GM12878 (cell line): ENCODE measurements around the gene CNOT6L. TPM values are rescaled to one million over a fixed set of nuclear protein-coding genes. Genes with fewer than 3 reads are reported as not detected.

Experiments
- ATAC-seq: fragments of 200-7000 bp; cut with Tn5 transposase; 3 replicates; pipeline ENCODE4 v1.9.1; 2020; ENCODE audit warnings: mild to moderate bottlenecking, moderate library complexity
- BruUV-seq: library from RNA; stranded (reverse); fragments of 400-500 nt; replicated peaks from 2 replicates; lab custom pipeline; 2021; lab: Mats Ljungman, UMichigan
- CTCF ChIA-PET: fragments of 300-600 bp; sonication (Branson Sonifier 250); formaldehyde crosslinking; extraction: SDS; loops from one replicate; lab custom pipeline; 2021; ENCODE audit warnings: inconsistent platforms; lab: Yijun Ruan, JAX
- POLR2A ChIA-PET: fragments of 350-600 bp; formaldehyde crosslinking; extraction: SDS; loops from one replicate; lab custom pipeline; 2021; ENCODE audit warnings: inconsistent platforms; lab: Charles Lee
- RAD21 ChIA-PET: fragments of 300-600 bp; sonication (Branson Sonifier 250); formaldehyde crosslinking; loops from one replicate; lab custom pipeline; 2023; ENCODE audit warnings: antibody characterized with exemption; ENCODE audit not compliant: unreplicated experiment; lab: Charles Lee
- SMC1A ChIA-PET: fragments of 300-600 bp; sonication (Branson Sonifier 250); formaldehyde crosslinking; loops from one replicate; lab custom pipeline; 2023; ENCODE audit not compliant: unreplicated experiment, uncharacterized antibody; lab: Charles Lee
- DNase-seq: peaks from one replicate; pipeline ENCODE4 v3.0.0-alpha.2; 2011; ENCODE audit warnings: low read depth, low spot score
- FAIRE-seq: peaks from 3 replicates; lab custom pipeline; 2011; peaks lifted over from hg19 to GRCh38; lab: Jason Lieb, UNC
- H2AFZ ChIP-seq: 2 replicates; pipeline ENCODE4 v1.6.0; 2011; ENCODE audit warnings: low read depth, low read length, control low read depth; ENCODE audit not compliant: control insufficient read depth
- H3K27ac ChIP-seq: 2 replicates; pipeline ENCODE4 v1.5.1; 2011; ENCODE audit warnings: control low read depth; ENCODE audit not compliant: control insufficient read depth, insufficient read depth
- H3K27me3 ChIP-seq, 2 experiments: replicated peaks in 1 of 2; 2 replicates each; pipeline versions ENCODE4 v1.6.0 to v1.6.1; 2011; ENCODE audit warnings: low read length in 1 of 2; ENCODE audit not compliant: control insufficient read depth in 2 of 2, insufficient read depth in 2 of 2
- H3K36me3 ChIP-seq, 2 experiments: 2 replicates each; pipeline ENCODE4 v1.5.1; 2011; ENCODE audit warnings: low read length in 1 of 2; ENCODE audit not compliant: control insufficient read depth in 2 of 2, insufficient read depth in 2 of 2
- H3K4me1 ChIP-seq: 2 replicates; pipeline ENCODE4 v1.6.1; 2011; ENCODE audit warnings: mild to moderate bottlenecking, low read length, moderate library complexity, mixed read lengths; ENCODE audit not compliant: control insufficient read depth, insufficient read depth
- H3K4me2 ChIP-seq: 2 replicates; pipeline ENCODE4 v1.6.0; 2011; ENCODE audit warnings: control low read depth; ENCODE audit not compliant: control insufficient read depth, insufficient read depth
- H3K4me3 ChIP-seq: fragments of 200-600 bp; sonication (generic); 2 replicates; pipeline ENCODE4 v1.5.1; 2016
- H3K79me2 ChIP-seq: 2 replicates; pipeline ENCODE4 v1.6.0; 2011; ENCODE audit warnings: low read length; ENCODE audit not compliant: control insufficient read depth, insufficient read depth
- H3K9ac ChIP-seq: 2 replicates; pipeline ENCODE4 v1.8.0; 2011; ENCODE audit warnings: low read length, control low read depth, mixed read lengths; ENCODE audit not compliant: control insufficient read depth, insufficient read depth
- H3K9me3 ChIP-seq: replicated peaks from 3 replicates; pipeline ENCODE4 v1.5.1; 2011; ENCODE audit warnings: mild to moderate bottlenecking, low read length; ENCODE audit not compliant: control insufficient read depth, insufficient read depth
- H4K20me1 ChIP-seq: 2 replicates; pipeline ENCODE4 v1.6.0; 2011; ENCODE audit not compliant: control insufficient read depth, insufficient read depth
- BCL11A ChIP-seq: IDR thresholded peaks from 2 replicates; pipeline ENCODE4 v1.6.1; 2011; ENCODE audit warnings: low read depth, low read length
- BCL3 ChIP-seq: IDR thresholded peaks from 2 replicates; pipeline ENCODE4 v1.6.1; 2011; ENCODE audit warnings: borderline replicate concordance, low read depth, mild to moderate bottlenecking, moderate library complexity, low read length; ENCODE audit not compliant: insufficient read depth, poor library complexity, severe bottlenecking
- CBFB ChIP-seq: IDR thresholded peaks from 2 replicates; pipeline ENCODE4 v1.6.1; 2016; ENCODE audit warnings: antibody characterized with exemption, low read depth
- CHD2 ChIP-seq: IDR thresholded peaks from 2 replicates; pipeline ENCODE4 v1.6.1; 2011; ENCODE audit warnings: low read depth, low read length, improper control_type of control experiment, borderline replicate concordance
- CHD4 ChIP-seq: fragments of 200-600 bp; sonication (generic); IDR thresholded peaks from 2 replicates; pipeline ENCODE4 v1.6.1; 2016; ENCODE audit warnings: mild to moderate bottlenecking
- FOXK2 ChIP-seq: fragments of 450-650 bp; IDR thresholded peaks from 2 replicates; pipeline ENCODE4 v1.6.1; 2017; ENCODE audit warnings: mild to moderate bottlenecking, moderate library complexity
- GATAD2B ChIP-seq: fragments of 450-650 bp; conservative IDR thresholded peaks from 2 replicates; pipeline ENCODE4 v1.6.1; 2017; ENCODE audit warnings: low read depth, mild to moderate bottlenecking, moderate library complexity
- HDAC2 ChIP-seq: fragments of 200-600 bp; sonication (generic); IDR thresholded peaks from 2 replicates; pipeline ENCODE4 v1.6.1; 2017
- LARP7 ChIP-seq: fragments of 450-650 bp; IDR thresholded peaks from 2 replicates; pipeline ENCODE4 v1.6.1; 2017; ENCODE audit warnings: mild to moderate bottlenecking
- MAX ChIP-seq: IDR thresholded peaks from 2 replicates; pipeline ENCODE4 v1.6.1; 2012; ENCODE audit warnings: low read depth, low read length, improper control_type of control experiment
- PAX5 ChIP-seq: IDR thresholded peaks from 2 replicates; pipeline ENCODE4 v1.6.1; 2011; ENCODE audit warnings: low read depth, low read length, borderline replicate concordance
- POLR2A ChIP-seq: IDR thresholded peaks from 2 replicates; pipeline ENCODE4 v1.6.1; 2011; ENCODE audit warnings: low read depth, mild to moderate bottlenecking, low read length
- SMARCA5 ChIP-seq: fragments of 450-650 bp; IDR thresholded peaks from 2 replicates; pipeline ENCODE4 v1.6.1; 2017; ENCODE audit warnings: mild to moderate bottlenecking
- SP1 ChIP-seq: IDR thresholded peaks from one replicate; pipeline ENCODE4 v1.6.1; 2011; ENCODE audit warnings: low read depth, low read length
- SPI1 ChIP-seq: IDR thresholded peaks from 2 replicates; pipeline ENCODE4 v1.6.1; 2011; ENCODE audit warnings: low read depth, mild to moderate bottlenecking, low read length, moderate library complexity, borderline replicate concordance; ENCODE audit not compliant: insufficient read depth
- SREBF1 ChIP-seq: IDR thresholded peaks from 2 replicates; pipeline ENCODE4 v1.6.1; 2012; ENCODE audit warnings: mild to moderate bottlenecking, low read length
- WRNIP1 ChIP-seq: IDR thresholded peaks from 2 replicates; pipeline ENCODE4 v1.6.1; 2011; ENCODE audit warnings: low read depth, low read length, improper control_type of control experiment, borderline replicate concordance
- ZBTB33 ChIP-seq: fragments of 450-650 bp; IDR thresholded peaks from 2 replicates; pipeline ENCODE4 v1.6.1; 2017; ENCODE audit warnings: mild to moderate bottlenecking
- ZNF207 ChIP-seq: fragments of 450-650 bp; IDR thresholded peaks from 2 replicates; pipeline ENCODE4 v1.6.1; 2014; ENCODE audit warnings: antibody characterized with exemption, mild to moderate bottlenecking, borderline replicate concordance
- WGBS: methylation state at CpG from one replicate; pipeline ENCODE4 v1.1.6; 2016; ENCODE audit warnings: low lambda C conversion rate; ENCODE audit not compliant: insufficient replicate concordance, insufficient coverage; ENCODE audit errors: missing lambda C conversion rate; 5-methylcytosine and 5-hydroxymethylcytosine counted together
- in situ Hi-C: fragments of 300-500 bp; cut with MboI; formaldehyde crosslinking; loops from 9 replicates; pipeline ENCODE4 v1.14.3; 2018; ENCODE audit warnings: mixed read lengths
- intact Hi-C: fragments of 100-400 bp; cut with micrococcal nuclease; formaldehyde crosslinking; loops from one replicate; pipeline ENCODE4 v1.14.2; 2022; ENCODE audit not compliant: unreplicated experiment
- polyA plus RNA-seq, 11 experiments: library from polyadenylated mRNA; depleted of rRNA in 4 of 11; unstranded in 6 of 11; stranded (reverse) in 5 of 11; fragments of >200 nt; fragmentation: Nextera tagmentation in 4 of 11; fragmentation: Illumina TruSeq in 1 of 11; extraction: Ambion mirVana in 4 of 11; extraction: Trizol in 1 of 11; gene quantifications; 1 replicate in 1 of 11; 2 replicates in 10 of 11; pipeline versions ENCODE4 v1.2.1 to v1.2.3, GENCODE V29; 2011 to 2016; ENCODE audit warnings: inconsistent platforms in 2 of 11, missing spikeins in 2 of 11, low read depth in 1 of 11
- total RNA-seq, 4 experiments: library from RNA; depleted of rRNA in 3 of 4; stranded (reverse); fragments of >200 nt in 3 of 4; fragmentation: Illumina TruSeq in 1 of 4; extraction: Trizol in 1 of 4; gene quantifications; 2 replicates each; pipeline versions ENCODE4 v1.2.1 to v1.2.3, GENCODE V29; 2013 to 2021

CNOT6L gene
- total and polyA plus RNA-seq, 10 of the 15 experiments (the other 5 are each of a cell fraction or from before 2014, with no cell fraction given) = 1.1 to 10.0 (median 3.0) TPM

- RAD21 ChIA-PET = interaction anchor here (1.5 kb wide), 1 partner anchor 30 kb away, joined by 3 read pairs; no protein-coding TSS in a partner anchor
- Histone ChIP-seq H3K27me3 (no peaks in the 10 kb centered on the region), H3K79me2 (no peaks in the 10 kb centered on the region), H3K9me3 (no peaks in the 10 kb centered on the region), H3K4me2 (no peak overlapping the region), H3K36me3 (no peaks in the 10 kb centered on the region), H3K27ac (no peak overlapping the region), H3K4me1 (no peaks in the 10 kb centered on the region), H3K9ac (no peak overlapping the region), H2AFZ (no peak overlapping the region), H4K20me1 (no peaks in the 10 kb centered on the region), H3K4me3 (no peak overlapping the region)
- ATAC-seq (no peak), FAIRE-seq (peak; percentile 64), DNase-seq (no peak)
- SMC1A ChIA-PET = no interaction called here
- 91% methylated on average over 3 of the region's 3 CpGs for WGBS
- TF ChIP-seq POLR2A = no peak
- TF ChIP-seq BCL11A = no peak
- POLR2A ChIA-PET = no interaction called here
- intact Hi-C loops (no loop called here), in situ Hi-C loops (no loop called here)
- CTCF ChIA-PET = no interaction called here
- BruUV-seq = no TSS peak
Observed at GRCh38 chr4:77787969-77788368, 31.2 kb downstream of the CNOT6L start.

- intact Hi-C loops = no loop called here
- H3K36me3 ChIP-seq = no peaks in the 10 kb centered on the region
- no peak overlapping the region for H3K4me2 ChIP-seq
- H3K9me3 ChIP-seq = no peaks in the 10 kb centered on the region
- ChIA-PET SMC1A (no interaction called here), POLR2A (no interaction called here), RAD21 (no interaction called here), CTCF (no interaction called here)
- H3K4me1 ChIP-seq = no peaks in the 10 kb centered on the region
- H3K27ac ChIP-seq = no peak overlapping the region
- BruUV-seq = no TSS peak
- H4K20me1 ChIP-seq = no peaks in the 10 kb centered on the region
- 97% methylated on average over 6 of the region's 6 CpGs for WGBS
- no peak for FAIRE-seq
- in situ Hi-C loops = no loop called here
- no peak overlapping the region for H2AFZ ChIP-seq
- H3K79me2 ChIP-seq = no peaks in the 10 kb centered on the region
- no peak overlapping the region for H3K4me3 ChIP-seq
- no peak for DNase-seq
- no peaks in the 10 kb centered on the region for H3K27me3 ChIP-seq
- ATAC-seq = no peak
- H3K9ac ChIP-seq = no peak overlapping the region
- no peak for TF ChIP-seq ZNF207
- no peak for TF ChIP-seq HDAC2
- no peak for TF ChIP-seq FOXK2
- TF ChIP-seq ZBTB33 = no peak
- TF ChIP-seq SPI1 = no peak
- TF ChIP-seq SP1 = no peak
- TF ChIP-seq CHD2 = no peak
- TF ChIP-seq GATAD2B = no peak
- no peak for TF ChIP-seq BCL3
- TF ChIP-seq SMARCA5 = no peak
- TF ChIP-seq WRNIP1 = no peak
- TF ChIP-seq MAX = no peak
- TF ChIP-seq LARP7 = no peak
- TF ChIP-seq SREBF1 = no peak
- no peak for TF ChIP-seq CHD4
- TF ChIP-seq CBFB = no peak
- TF ChIP-seq PAX5 = no peak
Observed at GRCh38 chr4:77785669-77786068, 33.5 kb downstream of the CNOT6L start.
